Astrocyte (in vitro differentiated cells and primary cell): Measurements from ENCODE around the gene CA5B. TPM values are rescaled to one million over a fixed set of nuclear protein-coding genes. Genes with fewer than 3 reads are reported as not detected.

Experiments used
- DNase-seq: peaks from one replicate; pipeline ENCODE4 v3.0.0-alpha.2; 2010; ENCODE audit warnings: low read depth
- FAIRE-seq: peaks from 2 replicates; lab custom pipeline; 2011; peaks lifted over from hg19 to GRCh38; lab: Jason Lieb, UNC
- H2AFZ ChIP-seq: 2 replicates; pipeline ENCODE4 v1.6.0; 2012; ENCODE audit warnings: low read depth, low read length, inconsistent platforms
- H3K27ac ChIP-seq: 2 replicates; pipeline ENCODE4 v1.5.1; 2011; ENCODE audit warnings: low read depth, low read length, inconsistent platforms
- H3K27me3 ChIP-seq: 2 replicates; pipeline ENCODE4 v1.6.0; 2011; ENCODE audit warnings: low read length, inconsistent platforms; ENCODE audit not compliant: insufficient read depth
- H3K36me3 ChIP-seq: 2 replicates; pipeline ENCODE4 v1.5.1; 2011; ENCODE audit warnings: low read length, inconsistent platforms; ENCODE audit not compliant: insufficient read depth
- H3K4me1 ChIP-seq: 2 replicates; pipeline ENCODE4 v1.5.1; 2011; ENCODE audit warnings: low read length, inconsistent platforms; ENCODE audit not compliant: insufficient read depth
- H3K4me2 ChIP-seq: 2 replicates; pipeline ENCODE4 v1.6.0; 2012; ENCODE audit warnings: low read length, inconsistent platforms
- H3K4me3 ChIP-seq: 2 replicates; pipeline ENCODE4 v1.5.1; 2011; ENCODE audit warnings: low read depth, mild to moderate bottlenecking, low read length, inconsistent platforms; ENCODE audit not compliant: insufficient read depth
- H3K79me2 ChIP-seq: 2 replicates; pipeline ENCODE4 v1.6.0; 2012; ENCODE audit warnings: mild to moderate bottlenecking, low read length, inconsistent platforms; ENCODE audit not compliant: insufficient read depth
- H3K9ac ChIP-seq: 2 replicates; pipeline ENCODE4 v1.6.0; 2012; ENCODE audit warnings: mild to moderate bottlenecking, low read length, inconsistent platforms
- H3K9me3 ChIP-seq: 2 replicates; pipeline ENCODE4 v1.5.1; 2012; ENCODE audit warnings: low read depth, mild to moderate bottlenecking, low read length, inconsistent platforms; ENCODE audit not compliant: insufficient read depth
- H4K20me1 ChIP-seq: 2 replicates; pipeline ENCODE4 v1.6.0; 2012; ENCODE audit warnings: low read length, inconsistent platforms; ENCODE audit not compliant: insufficient read depth
- H3K27ac Mint-ChIP-seq: one replicate; pipeline ENCODE4 v1.8.0; 2021; ENCODE audit warnings: mild to moderate bottlenecking, mixed read lengths; ENCODE audit not compliant: unreplicated experiment
- H3K27me3 Mint-ChIP-seq: one replicate; pipeline ENCODE4 v1.8.0; 2021; ENCODE audit warnings: low read depth, mixed read lengths; ENCODE audit not compliant: unreplicated experiment
- H3K36me3 Mint-ChIP-seq: one replicate; pipeline ENCODE4 v1.8.0; 2021; ENCODE audit warnings: low read depth, mixed read lengths; ENCODE audit not compliant: unreplicated experiment
- H3K4me1 Mint-ChIP-seq: one replicate; pipeline ENCODE4 v1.8.0; 2021; ENCODE audit warnings: low read depth, mixed read lengths; ENCODE audit not compliant: unreplicated experiment
- H3K4me3 Mint-ChIP-seq: one replicate; pipeline ENCODE4 v1.8.0; 2021; ENCODE audit warnings: mild to moderate bottlenecking, moderate library complexity, mixed read lengths; ENCODE audit not compliant: unreplicated experiment
- H3K9me3 Mint-ChIP-seq: one replicate; pipeline ENCODE4 v1.8.0; 2021; ENCODE audit warnings: mild to moderate bottlenecking, mixed read lengths; ENCODE audit not compliant: unreplicated experiment
- EZH2 ChIP-seq: IDR thresholded peaks from 2 replicates; pipeline ENCODE4 v1.6.1; 2012; ENCODE audit warnings: mild to moderate bottlenecking, low read length, inconsistent platforms; ENCODE audit not compliant: insufficient read depth
- total RNA-seq: library from RNA; stranded (reverse); gene quantifications from 2 replicates; pipeline ENCODE4 v1.2.1, GENCODE V29; 2021
- TF ChIP-seq, protein P1 (sequence below): IDR thresholded peaks from 2 replicates; pipeline ENCODE4 v1.5.1; 2011; ENCODE audit warnings: low read depth, mild to moderate bottlenecking, inconsistent platforms, low read length, moderate library complexity; ENCODE audit not compliant: insufficient read depth

The CA5B gene
- total RNA-seq, 1 donor from 2014 or later, result 6.4 TPM

- no peaks in the 10 kb centered on the region for H3K79me2 ChIP-seq
- H3K9me3 ChIP-seq, result no peaks in the 10 kb centered on the region
- no peak overlapping the region for H3K27ac ChIP-seq
- DNase-seq (no peak), FAIRE-seq (peak; percentile 67)
- H3K27ac Mint-ChIP-seq, result no peak overlapping the region
- H3K4me3 Mint-ChIP-seq, result no peak overlapping the region
- no peaks in the 10 kb centered on the region for H3K4me1 ChIP-seq
- H3K9me3 Mint-ChIP-seq, result no peaks in the 10 kb centered on the region
- TF ChIP-seq, protein P1, sequence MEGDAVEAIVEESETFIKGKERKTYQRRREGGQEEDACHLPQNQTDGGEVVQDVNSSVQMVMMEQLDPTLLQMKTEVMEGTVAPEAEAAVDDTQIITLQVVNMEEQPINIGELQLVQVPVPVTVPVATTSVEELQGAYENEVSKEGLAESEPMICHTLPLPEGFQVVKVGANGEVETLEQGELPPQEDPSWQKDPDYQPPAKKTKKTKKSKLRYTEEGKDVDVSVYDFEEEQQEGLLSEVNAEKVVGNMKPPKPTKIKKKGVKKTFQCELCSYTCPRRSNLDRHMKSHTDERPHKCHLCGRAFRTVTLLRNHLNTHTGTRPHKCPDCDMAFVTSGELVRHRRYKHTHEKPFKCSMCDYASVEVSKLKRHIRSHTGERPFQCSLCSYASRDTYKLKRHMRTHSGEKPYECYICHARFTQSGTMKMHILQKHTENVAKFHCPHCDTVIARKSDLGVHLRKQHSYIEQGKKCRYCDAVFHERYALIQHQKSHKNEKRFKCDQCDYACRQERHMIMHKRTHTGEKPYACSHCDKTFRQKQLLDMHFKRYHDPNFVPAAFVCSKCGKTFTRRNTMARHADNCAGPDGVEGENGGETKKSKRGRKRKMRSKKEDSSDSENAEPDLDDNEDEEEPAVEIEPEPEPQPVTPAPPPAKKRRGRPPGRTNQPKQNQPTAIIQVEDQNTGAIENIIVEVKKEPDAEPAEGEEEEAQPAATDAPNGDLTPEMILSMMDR, result no peak
- no peak for TF ChIP-seq EZH2
- H3K4me1 Mint-ChIP-seq, result no peaks in the 10 kb centered on the region
- H2AFZ ChIP-seq, result no peak overlapping the region
- H3K4me3 ChIP-seq, result no peak overlapping the region
- no peak overlapping the region for H3K4me2 ChIP-seq
- no peaks in the 10 kb centered on the region for H3K36me3 Mint-ChIP-seq
- H3K9ac ChIP-seq, result no peak overlapping the region
- H3K27me3 ChIP-seq, result no peaks in the 10 kb centered on the region
- no peaks in the 10 kb centered on the region for H4K20me1 ChIP-seq
- H3K27me3 Mint-ChIP-seq, result no peaks in the 10 kb centered on the region
- no peaks in the 10 kb centered on the region for H3K36me3 ChIP-seq
Measured at GRCh38 chrX:15781961-15782699, 44.1 kb downstream of the CA5B start.

DNA sequence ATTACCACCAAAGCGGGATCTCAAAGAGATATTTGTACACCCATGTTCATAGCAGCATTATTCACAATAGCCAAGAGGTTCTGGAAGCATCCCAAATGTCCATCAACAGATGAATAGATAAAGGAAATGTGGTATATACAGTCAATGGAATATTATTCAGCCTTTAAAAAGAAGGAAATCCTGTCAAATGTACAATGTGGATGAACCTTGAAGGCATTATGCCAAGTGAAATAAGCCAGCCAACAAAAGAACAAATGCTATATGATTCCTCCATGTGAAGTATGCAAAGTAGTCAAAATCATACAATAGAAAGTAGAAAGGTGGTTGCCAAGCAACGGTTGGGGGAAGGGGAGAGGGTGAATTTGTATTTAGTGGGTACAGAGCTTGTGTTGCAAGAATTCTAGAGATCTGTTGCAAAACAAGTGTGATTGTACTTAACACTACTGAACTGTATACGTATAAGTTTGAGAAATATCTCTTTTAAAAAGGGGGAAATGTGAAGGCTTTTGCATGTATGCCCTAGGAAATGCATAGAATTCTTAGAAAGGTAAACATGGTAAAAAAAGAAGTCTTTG lies 47.2 kb downstream of the CA5B start:
- H3K4me3 ChIP-seq, result no peak overlapping the region
- H3K9me3 Mint-ChIP-seq, result no peaks in the 10 kb centered on the region
- H3K27me3 ChIP-seq, result no peaks in the 10 kb centered on the region
- H3K4me1 Mint-ChIP-seq, result no peaks in the 10 kb centered on the region
- no peak overlapping the region for H2AFZ ChIP-seq
- no peaks in the 10 kb centered on the region for H3K27me3 Mint-ChIP-seq
- H3K9ac ChIP-seq, result no peak overlapping the region
- no peaks in the 10 kb centered on the region for H3K79me2 ChIP-seq
- H3K27ac ChIP-seq, result no peak overlapping the region
- H3K9me3 ChIP-seq, result no peaks in the 10 kb centered on the region
- DNase-seq (no peak), FAIRE-seq (no peak)
- no peaks in the 10 kb centered on the region for H4K20me1 ChIP-seq
- H3K27ac Mint-ChIP-seq, result no peak overlapping the region
- H3K4me2 ChIP-seq, result no peak overlapping the region
- H3K4me3 Mint-ChIP-seq, result no peak overlapping the region
- TF ChIP-seq, protein P1, result no peak
- no peak for TF ChIP-seq EZH2
- H3K4me1 ChIP-seq, result no peaks in the 10 kb centered on the region
- H3K36me3 ChIP-seq, result no peaks in the 10 kb centered on the region
- H3K36me3 Mint-ChIP-seq, result no peaks in the 10 kb centered on the region

DNA sequence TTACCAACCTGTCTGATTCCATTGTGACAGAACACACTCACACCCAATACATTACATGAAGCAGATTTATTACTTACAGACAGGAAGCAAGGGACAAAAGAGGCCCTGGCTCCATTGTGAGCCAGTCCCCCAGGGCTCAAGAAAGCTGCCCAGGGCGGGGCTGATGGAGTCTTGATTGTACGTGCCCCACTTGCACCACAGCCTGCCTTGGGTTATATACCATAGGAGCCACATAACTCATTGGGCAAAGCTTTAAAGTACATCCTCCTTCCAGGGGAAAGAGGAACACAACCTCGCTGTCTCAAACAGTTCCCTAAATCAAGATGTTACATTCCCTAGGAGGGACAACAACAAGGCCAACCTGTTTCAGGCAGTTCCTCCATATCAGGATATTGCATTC lies 48.8 kb downstream of the CA5B start:
- FAIRE-seq (no peak), DNase-seq (no peak)
- TF ChIP-seq EZH2, result no peak
- TF ChIP-seq, protein P1, result no peak
- Histone ChIP-seq H4K20me1 (no peaks in the 10 kb centered on the region), H3K27me3 (no peaks in the 10 kb centered on the region), H2AFZ (no peak overlapping the region), H3K27ac (no peak overlapping the region), H3K4me2 (no peak overlapping the region), H3K9me3 (no peaks in the 10 kb centered on the region), H3K4me1 (no peaks in the 10 kb centered on the region), H3K9ac (no peak overlapping the region), H3K4me3 (no peak overlapping the region), H3K36me3 (no peaks in the 10 kb centered on the region), H3K79me2 (no peaks in the 10 kb centered on the region)
- Mint-ChIP-seq H3K9me3 (no peaks in the 10 kb centered on the region), H3K36me3 (no peaks in the 10 kb centered on the region), H3K4me3 (no peak overlapping the region), H3K4me1 (no peaks in the 10 kb centered on the region), H3K27ac (no peak overlapping the region), H3K27me3 (no peaks in the 10 kb centered on the region)
